Hepatocyte (in vitro differentiated cells): Measurements from ENCODE around the gene SLC25A13.

ENCODE experiments used
- EZH2 ChIP-seq: fragments of 200-600 bp; sonication (generic); IDR thresholded peaks from 2 replicates; pipeline ENCODE4 v1.6.1; 2016; ENCODE audit warnings: antibody characterized with exemption, mild to moderate bottlenecking, borderline replicate concordance
- TF ChIP-seq, protein P1 (sequence below): fragments of 200-600 bp; sonication (generic); IDR thresholded peaks from 2 replicates; pipeline ENCODE4 v1.5.1; 2016; ENCODE audit warnings: antibody characterized with exemption, mild to moderate bottlenecking; ENCODE audit not compliant: poor library complexity

DNA sequence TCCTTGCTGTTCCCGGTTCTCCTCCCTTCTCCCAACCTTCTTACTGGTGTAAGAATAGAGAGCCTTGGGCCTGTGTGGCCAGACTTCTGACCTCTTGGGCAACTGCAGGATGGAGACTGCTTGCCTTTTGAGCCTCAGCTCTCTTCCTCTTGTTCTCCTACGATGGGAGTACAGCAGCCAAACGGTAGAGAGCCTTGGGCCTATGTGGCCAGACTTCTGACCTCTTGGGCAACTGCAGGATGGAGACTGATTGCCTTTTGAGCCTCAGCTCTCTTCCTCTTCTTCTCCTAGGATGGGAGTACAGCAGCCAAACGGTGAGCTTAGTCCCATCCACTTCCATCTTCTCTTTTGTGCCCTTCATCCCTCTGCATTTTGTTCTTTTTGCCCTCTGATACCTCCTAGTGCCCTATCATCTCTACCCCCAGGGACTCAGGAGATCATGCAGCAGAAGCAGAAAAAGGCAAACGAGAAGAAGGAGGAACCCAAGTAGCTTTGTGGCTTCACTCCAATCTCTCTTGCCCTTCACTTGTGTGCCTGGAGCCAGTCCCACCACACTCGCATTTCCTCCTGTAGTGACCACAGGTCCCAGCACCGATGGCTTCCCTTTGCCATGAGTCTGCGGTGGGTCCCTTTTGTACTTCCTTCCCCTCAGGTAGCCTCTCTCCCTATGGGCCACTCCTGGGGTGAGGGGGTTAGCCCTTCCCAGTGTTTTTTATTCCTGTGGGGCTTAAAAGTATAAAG is 15.3 kb downstream of the SLC25A13 start:
- TF ChIP-seq, protein P1, sequence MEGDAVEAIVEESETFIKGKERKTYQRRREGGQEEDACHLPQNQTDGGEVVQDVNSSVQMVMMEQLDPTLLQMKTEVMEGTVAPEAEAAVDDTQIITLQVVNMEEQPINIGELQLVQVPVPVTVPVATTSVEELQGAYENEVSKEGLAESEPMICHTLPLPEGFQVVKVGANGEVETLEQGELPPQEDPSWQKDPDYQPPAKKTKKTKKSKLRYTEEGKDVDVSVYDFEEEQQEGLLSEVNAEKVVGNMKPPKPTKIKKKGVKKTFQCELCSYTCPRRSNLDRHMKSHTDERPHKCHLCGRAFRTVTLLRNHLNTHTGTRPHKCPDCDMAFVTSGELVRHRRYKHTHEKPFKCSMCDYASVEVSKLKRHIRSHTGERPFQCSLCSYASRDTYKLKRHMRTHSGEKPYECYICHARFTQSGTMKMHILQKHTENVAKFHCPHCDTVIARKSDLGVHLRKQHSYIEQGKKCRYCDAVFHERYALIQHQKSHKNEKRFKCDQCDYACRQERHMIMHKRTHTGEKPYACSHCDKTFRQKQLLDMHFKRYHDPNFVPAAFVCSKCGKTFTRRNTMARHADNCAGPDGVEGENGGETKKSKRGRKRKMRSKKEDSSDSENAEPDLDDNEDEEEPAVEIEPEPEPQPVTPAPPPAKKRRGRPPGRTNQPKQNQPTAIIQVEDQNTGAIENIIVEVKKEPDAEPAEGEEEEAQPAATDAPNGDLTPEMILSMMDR: no peak
- no peak for TF ChIP-seq EZH2
